NCI-H526 treated with DMSO at 0.1 percent for 48 hours (cell line): ENCODE data around the gene G3BP1.
"Not testable (repeated sequence)": the region's sequence is repeated elsewhere in the genome, so short reads cannot be mapped to it uniquely, and the experiment has no call there.

Experiments
- DNase-seq: peaks from one replicate; lab custom pipeline; 2025; lab: John Stamatoyannopoulos, UW

G3BP1 gene

GRCh38 chr5:151799407-151799806, 27.7 kb downstream of the G3BP1 start:
- DNase-seq: no peak

- DNase-seq: no peak
Measured at GRCh38 chr5:151800532-151800931, 28.8 kb downstream of the G3BP1 start.

- DNase-seq: no peak
Measured at GRCh38 chr5:151805414-151806223, 33.9 kb downstream of the G3BP1 start.

- no peak for DNase-seq
Measured at GRCh38 chr5:151808451-151809169, 36.9 kb downstream of the G3BP1 start.

GRCh38 chr5:151810449-151810848, 38.7 kb downstream of the G3BP1 start:
- DNase-seq: no peak

- no peak for DNase-seq
Measured at GRCh38 chr5:151810897-151811296, 39.1 kb downstream of the G3BP1 start.

GRCh38 chr5:151811593-151812321, 40.0 kb downstream of the G3BP1 start:
- DNase-seq: no peak

GRCh38 chr5:151812757-151813309, 41.1 kb downstream of the G3BP1 start:
- DNase-seq: no peak

GRCh38 chr5:151815051-151815450, 43.3 kb downstream of the G3BP1 start:
- DNase-seq: no peak

GRCh38 chr5:151819830-151820229, 48.1 kb downstream of the G3BP1 start:
- DNase-seq: no peak

- no peak for DNase-seq
Measured at GRCh38 chr5:151820271-151820670, 48.5 kb downstream of the G3BP1 start.

- no peak for DNase-seq
Measured at GRCh38 chr5:151820903-151821302, 49.1 kb downstream of the G3BP1 start.

- no peak for DNase-seq
Measured at GRCh38 chr5:151822141-151822540, 50.4 kb downstream of the G3BP1 start.

GRCh38 chr5:151825445-151825844, 53.7 kb downstream of the G3BP1 start:
- DNase-seq: peak; percentile 31

GRCh38 chr5:151829370-151829769, 57.6 kb downstream of the G3BP1 start:
- DNase-seq: no peak

- DNase-seq: not testable (repeated sequence)
Measured at GRCh38 chr5:151832843-151833242, 61.1 kb downstream of the G3BP1 start.

- no peak for DNase-seq
Measured at GRCh38 chr5:151846765-151847164, 75.0 kb downstream of the G3BP1 start.

- DNase-seq: no peak
Measured at GRCh38 chr5:151847871-151848270, 76.1 kb downstream of the G3BP1 start.

- no peak for DNase-seq
Measured at GRCh38 chr5:151855701-151856100, 83.9 kb downstream of the G3BP1 start.

- DNase-seq: no peak
Measured at GRCh38 chr5:151856861-151857260, 85.1 kb downstream of the G3BP1 start.

GRCh38 chr5:151860867-151861266, 89.1 kb downstream of the G3BP1 start:
- not testable (repeated sequence) for DNase-seq
